ENCODE data around the gene KCNQ2. TPM values are rescaled to one million over a fixed set of nuclear protein-coding genes. Genes with fewer than 3 reads are reported as not detected.

Gene KCNQ2
- total RNA-seq = not detected

GRCh38 chr20:63471981-63472831 lies at the start of gene KCNQ2:
TSS of gene KCNQ2 (minus strand) at chr20:63472655. CDS start at chr20:63472463, 192 bp downstream.

GRCh38 chr20:63520504-63520933 lies 48.1 kb upstream of the KCNQ2 start, which contains the start of gene PPDPF:
TSS of gene PPDPF (plus strand) at chr20:63520765. CDS start at chr20:63521309, 544 bp downstream.

DNA sequence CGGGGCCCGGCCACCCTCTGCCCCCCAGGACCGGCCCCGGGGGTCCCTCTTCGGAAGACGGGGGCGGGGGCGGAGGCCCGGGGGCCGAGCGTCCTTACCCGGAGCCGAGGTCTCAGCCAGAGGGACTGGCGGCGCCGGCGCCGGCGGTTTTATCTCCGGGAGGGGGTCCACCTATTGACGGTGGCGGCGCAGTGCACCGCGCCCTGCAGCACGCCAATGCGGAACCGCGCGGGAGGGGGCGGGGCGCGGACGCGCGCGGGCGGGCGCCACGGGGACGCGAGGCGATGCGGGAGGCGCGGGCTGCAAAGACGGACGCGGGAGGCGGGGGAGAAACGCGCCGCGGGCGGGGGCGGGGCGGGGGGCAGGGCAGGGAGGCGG lies 26.5 kb upstream of the KCNQ2 start, which contains the start of gene EEF1A2:
Gene EEF1A2 (minus strand): TSS at position 124 of the 378 bp plus-strand sequence. CDS start 1,320 bp downstream, outside the sequence.

GRCh38 chr20:63360850-63361518 lies 111.5 kb downstream of the KCNQ2 start, which contains the start of gene CHRNA4:
TSS of gene CHRNA4 (minus strand) at chr20:63361349. CDS start at chr20:63361165, 184 bp downstream.

Other genes with a start within 250 kb of the KCNQ2 start
- gene BIRC7, start 236.8 kb downstream of the KCNQ2 start, total RNA-seq = 1 to 10 TPM; 2.7 to 4.1 TPM
- under 1 TPM in 1 of 2 donors, not detected in 1; 0.33 TPM for gene NKAIN4, start 218.2 kb downstream of the KCNQ2 start, total RNA-seq
- gene ARFGAP1, start 199.8 kb downstream of the KCNQ2 start, total RNA-seq = 10 to 100 TPM; 63.9 to 67.8 TPM
- under 1 TPM in 1 of 2 donors, not detected in 1; 0.34 TPM for gene COL20A1, start 179.5 kb downstream of the KCNQ2 start, total RNA-seq
- gene CHRNA4, start 111.3 kb downstream of the KCNQ2 start, total RNA-seq = not detected
- under 1 TPM in 1 of 2 donors, not detected in 1; 0.34 TPM for gene EEF1A2, start 26.4 kb upstream of the KCNQ2 start, total RNA-seq
- gene PPDPF, start 48.1 kb upstream of the KCNQ2 start, total RNA-seq = 10 to 100 TPM; 50.6 to 81.6 TPM
- gene PTK6, start 64.7 kb upstream of the KCNQ2 start, total RNA-seq = under 1 TPM; 0.33 to 0.34 TPM
- not detected for gene SRMS, start 75.1 kb upstream of the KCNQ2 start, total RNA-seq
- gene FNDC11, start 81.5 kb upstream of the KCNQ2 start, total RNA-seq = under 1 TPM in 1 of 2 donors, not detected in 1; 0.33 TPM
- 100 to 1,000 TPM; 424 to 506 TPM for gene HELZ2, start 101.6 kb upstream of the KCNQ2 start, total RNA-seq
- gene GMEB2, start 154.4 kb upstream of the KCNQ2 start, total RNA-seq = 1 to 10 TPM; 5.3 to 6.9 TPM
- 10 to 100 TPM in 1 of 2 donors, 1 to 10 TPM in 1; 8.6 to 19.0 TPM for gene STMN3, start 180.8 kb upstream of the KCNQ2 start, total RNA-seq
- gene RTEL1, start 185.7 kb upstream of the KCNQ2 start, total RNA-seq = 10 to 100 TPM; 10.7 to 15.0 TPM
- gene TNFRSF6B, start 224.0 kb upstream of the KCNQ2 start, total RNA-seq = under 1 TPM; 0.67 to 0.69 TPM
- gene ARFRP1, start 235.3 kb upstream of the KCNQ2 start, total RNA-seq = 10 to 100 TPM; 20.0 TPM
- 10 to 100 TPM; 14.8 to 16.0 TPM for gene ZGPAT, start 235.4 kb upstream of the KCNQ2 start, total RNA-seq